NCI-H1092 treated with DMSO at 0.1 percent for 48 hours (cell line): ENCODE results near the gene CFAP47.
"Not testable (repeated sequence)": the region's sequence is repeated elsewhere in the genome, so short reads cannot be mapped to it uniquely, and the experiment has no call there.

ENCODE experiments used
- DNase-seq: peaks from one replicate; lab custom pipeline; 2025; lab: John Stamatoyannopoulos, UW

CFAP47 gene, protein sequence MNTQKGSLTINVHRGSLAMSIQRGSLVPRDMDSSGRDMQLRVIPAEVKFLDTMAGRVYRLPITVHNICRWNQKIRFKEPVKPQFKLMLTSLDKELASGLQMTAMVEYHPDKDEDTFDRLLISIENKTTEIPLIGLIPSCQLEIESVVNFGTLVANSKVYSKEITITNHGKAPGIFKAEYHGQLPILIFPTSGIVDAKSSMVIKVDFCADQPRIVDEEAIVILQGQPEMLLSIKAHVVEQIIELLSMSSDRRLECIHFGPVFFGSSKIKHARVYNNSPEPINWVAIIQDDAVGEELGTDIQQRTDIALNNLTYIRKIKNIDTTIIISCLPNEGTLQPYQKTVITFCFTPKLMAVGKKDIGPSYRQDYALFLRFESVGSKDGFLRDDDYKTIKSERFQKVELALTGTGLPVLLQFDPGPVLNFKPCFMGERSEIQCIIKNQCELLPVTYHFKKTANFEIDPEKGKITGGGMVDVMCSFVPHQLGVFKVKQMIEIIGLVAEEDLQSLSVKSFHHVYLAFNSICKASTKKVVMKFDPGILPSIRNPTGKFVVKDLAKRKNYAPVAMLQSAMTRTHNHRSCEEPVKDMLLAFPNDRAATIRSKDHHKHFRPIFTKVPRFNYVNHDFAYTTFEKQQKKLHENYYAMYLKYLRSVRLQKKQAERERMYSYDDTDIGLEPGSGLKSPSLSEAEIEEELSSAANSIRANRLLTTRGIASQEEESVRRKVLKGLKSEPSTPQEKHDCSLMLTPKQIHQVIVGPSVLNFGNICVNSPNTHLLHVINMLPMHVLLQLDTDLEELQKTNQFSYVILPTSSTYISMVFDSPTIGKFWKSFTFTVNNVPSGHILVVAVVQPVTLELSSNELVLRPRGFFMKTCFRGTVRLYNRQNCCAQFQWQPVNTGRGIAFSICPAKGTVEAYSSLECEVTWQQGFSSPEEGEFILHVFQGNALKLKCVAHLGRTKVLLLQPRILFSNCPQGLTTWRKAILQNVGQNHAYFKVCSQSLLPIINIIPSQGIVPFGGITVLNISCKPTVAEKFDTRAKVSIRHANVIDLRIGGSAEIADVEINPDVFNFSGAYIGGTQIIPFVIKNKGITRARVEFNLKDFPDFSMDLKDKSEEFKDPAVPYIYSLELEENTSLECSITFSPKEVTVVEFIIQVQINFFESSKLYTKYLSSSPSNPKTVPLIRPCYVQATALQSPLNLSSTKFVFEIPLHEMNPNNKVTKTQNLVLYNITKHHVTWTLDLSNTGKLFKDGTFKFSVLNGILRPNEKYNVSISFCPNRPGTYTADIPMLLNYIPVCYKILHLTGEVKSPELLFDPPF (N-terminal part only)

DNA sequence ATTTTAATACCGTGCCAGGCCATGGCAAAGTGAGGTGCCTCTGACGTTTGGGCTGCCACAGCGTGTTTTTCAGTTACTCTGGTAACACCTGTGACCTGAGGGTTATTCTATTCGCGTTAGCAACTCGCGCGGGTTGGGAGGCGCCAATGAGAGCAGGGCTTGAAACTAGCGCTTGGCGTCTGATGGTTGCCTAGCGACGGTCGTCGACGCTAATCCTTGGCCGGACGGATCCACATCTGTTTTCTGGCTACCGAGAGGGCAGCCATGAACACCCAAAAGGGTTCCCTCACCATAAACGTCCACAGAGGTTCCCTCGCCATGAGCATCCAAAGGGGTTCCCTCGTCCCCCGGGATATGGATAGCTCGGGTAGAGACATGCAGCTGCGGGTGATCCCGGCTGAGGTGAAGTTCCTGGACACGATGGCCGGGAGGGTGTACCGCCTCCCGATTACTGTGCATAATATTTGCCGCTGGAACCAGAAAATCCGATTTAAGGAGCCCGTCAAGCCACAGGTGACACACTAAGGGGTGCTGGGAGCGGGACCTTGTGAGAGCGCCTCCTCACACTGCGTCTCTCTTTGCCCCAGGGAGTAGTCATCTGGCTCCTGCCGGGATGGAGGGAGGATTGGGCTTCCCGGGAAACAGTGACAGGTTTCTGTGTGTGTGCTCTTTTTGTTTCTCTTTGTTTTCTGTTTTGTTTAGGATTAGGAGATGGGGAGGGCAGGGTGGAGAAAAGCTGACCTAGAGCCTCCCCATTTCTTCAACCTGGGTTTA, at the start of gene CFAP47:
TSS of gene CFAP47 (plus strand) at position 199 of the 774 bp plus-strand sequence. CDS start at position 265, 66 bp downstream.
- peak; percentile 7 for DNase-seq

DNA sequence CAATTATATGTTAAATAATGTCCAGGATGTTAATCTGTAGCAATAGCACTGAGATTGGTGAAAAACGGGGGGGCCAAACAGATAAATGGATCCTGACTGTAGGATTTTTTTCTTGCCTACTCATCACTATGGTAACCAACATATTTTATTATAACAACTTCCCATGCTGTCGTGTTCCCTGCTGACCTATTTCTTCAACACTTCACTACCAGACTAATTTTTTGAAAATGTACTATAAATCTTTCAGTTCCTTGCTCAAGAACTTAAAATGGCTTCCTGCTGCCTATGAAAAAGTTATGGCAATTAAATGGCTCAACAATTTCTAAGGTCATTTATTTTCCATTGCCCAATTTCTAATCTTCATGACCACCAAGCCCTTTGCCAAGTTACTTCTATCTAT, 38.9 kb upstream of the CFAP47 start:
- no peak for DNase-seq

DNA sequence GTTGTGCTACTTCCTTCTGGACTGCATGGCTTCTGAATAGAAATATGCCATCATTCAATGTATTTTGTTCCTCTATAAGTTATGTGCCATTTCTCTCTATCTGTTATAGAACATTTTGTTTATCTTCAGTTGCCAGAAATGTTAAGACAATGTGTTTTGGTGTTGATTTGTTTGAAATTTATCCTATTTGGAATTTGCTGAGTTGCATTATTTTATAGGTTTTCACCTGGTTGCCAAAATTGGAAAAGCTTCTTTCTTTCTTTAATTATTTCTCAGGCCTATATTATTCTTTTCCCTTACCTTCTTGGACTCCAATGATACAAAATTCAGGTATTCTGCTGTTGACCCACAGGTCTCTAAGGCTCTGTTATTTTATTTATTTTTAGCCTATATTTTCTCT, 33.4 kb upstream of the CFAP47 start:
- DNase-seq, result no peak

DNA sequence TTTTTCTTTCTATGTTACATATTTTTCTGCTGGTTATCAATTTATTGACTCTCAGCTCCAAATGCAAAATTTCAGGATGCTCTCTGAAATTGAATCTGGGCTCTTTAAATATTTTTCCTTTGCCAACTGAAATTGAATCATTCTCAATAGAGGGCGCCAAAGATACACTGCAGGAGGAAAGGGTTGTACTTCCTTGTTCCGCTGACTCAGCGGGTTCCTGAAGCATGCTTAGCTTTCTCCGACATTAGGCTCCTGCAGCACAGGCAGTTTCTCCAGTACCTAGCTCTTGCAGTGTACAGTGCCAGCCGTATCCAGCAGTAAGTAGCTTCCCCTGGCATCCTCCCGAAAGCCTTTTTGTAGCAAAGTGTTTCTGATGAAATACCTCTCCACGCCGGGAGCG, 28.8 kb upstream of the CFAP47 start:
- DNase-seq, result peak; percentile 26

DNA sequence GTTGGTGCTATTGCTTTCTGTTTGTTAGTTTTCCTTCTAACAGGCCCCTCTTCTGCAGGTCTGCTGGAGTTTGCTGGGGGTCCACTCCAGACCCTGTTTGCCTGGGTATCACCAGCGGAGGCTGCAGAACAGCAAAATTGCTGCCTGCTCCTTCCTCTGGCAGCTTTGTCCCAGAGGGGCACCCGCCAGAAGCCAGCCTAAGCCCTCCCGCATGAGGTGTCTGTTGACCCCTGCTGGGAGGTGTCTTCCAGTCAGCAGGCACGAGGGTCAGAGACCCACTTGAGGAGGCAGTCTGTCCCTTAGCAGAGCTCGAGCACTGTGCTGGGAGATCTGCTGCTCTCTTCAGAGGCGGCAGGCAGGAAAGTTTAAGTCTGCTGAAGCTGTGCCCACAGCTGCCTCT, 67.3 kb downstream of the CFAP47 start:
- DNase-seq, result not testable (repeated sequence)

DNA sequence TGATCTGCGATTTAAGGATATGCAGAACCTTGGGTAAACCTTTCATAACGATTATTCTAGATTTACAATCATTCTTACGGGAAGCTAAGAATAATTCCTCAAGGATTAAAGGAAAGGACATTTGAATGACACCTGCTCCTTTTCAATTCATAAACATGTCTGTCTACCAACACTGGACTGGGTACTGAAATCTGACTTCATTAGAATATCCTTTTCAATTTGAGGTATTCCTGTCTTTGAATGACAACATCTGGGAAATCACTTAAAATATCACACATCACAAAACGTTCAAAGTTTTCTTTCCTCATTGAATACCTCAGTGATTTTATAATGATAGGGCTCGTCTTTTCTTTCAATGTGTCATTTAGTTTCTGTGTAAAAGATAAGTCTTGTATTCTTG, 87.7 kb downstream of the CFAP47 start:
- no peak for DNase-seq

DNA sequence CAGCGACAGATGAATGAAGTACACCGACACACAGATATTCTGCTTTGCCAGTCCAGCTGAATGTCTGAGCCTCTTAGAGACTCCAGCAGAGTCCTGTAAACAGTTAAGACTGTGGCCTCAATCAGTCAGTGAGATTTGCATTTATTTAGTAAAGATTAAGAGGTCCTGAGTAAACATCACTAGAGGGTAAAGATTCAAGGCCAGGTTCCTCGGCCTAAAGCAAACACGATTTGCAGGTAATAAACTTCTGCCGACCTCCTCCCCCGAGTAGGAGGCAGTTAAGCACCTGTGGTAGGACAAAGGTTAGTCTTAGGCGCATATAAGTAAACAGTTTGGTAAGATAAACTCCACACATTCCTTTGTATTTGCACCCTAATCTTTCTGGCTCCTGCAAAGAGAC, 99.6 kb downstream of the CFAP47 start:
- DNase-seq, result no peak

DNA sequence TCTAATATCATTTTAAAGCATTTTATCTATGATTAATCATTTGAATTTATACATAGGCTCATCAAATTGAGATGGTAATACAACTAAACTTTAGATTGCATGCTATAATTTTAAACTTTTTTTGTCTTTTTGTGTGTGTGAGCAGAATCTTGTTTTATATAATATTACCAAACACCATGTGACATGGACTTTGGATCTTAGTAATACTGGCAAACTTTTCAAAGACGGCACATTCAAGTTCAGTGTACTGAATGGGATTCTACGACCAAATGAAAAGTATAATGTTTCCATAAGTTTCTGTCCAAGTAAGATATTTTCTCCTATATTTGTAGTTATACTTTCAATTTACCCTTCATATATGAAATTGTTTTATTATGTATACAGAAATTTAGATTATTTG, 116.0 kb downstream of the CFAP47 start:
- DNase-seq, result no peak

DNA sequence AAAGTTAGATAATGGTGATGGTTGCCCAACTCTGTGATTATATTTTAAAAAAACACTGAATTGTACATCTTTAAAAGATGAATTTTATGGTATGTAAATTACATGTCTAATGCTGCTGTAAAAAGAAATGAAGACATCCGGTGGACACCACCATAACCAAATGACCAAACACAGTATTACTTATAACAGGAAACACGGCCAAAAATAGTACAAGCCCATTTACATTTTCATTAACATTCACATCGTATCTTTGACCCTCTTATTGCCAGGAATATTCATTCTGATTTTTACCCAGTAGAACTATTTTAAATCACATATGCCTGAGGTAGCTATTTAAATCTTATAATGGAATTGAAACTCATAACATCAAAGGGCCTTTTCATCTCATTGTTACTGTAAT, 143.2 kb downstream of the CFAP47 start:
- DNase-seq, result no peak

DNA sequence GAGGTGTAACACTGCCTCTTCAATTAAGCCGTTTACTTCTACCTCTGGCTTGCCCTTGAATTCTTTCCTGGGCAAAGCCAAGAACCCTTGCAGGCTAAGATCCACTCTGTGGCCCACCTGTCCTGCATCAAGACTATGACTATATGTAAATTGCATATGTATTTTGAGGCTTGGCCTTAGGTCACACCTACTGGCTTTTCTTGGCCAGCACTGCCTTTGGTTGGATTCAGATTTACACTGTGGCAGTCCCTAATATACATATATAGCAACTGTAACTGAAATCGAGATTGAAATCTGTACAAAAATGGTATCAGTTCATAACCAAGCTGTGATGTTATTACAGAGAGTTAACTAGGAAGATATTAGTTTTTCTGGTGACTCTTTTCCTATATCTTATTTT, 151.5 kb downstream of the CFAP47 start:
- no peak for DNase-seq

DNA sequence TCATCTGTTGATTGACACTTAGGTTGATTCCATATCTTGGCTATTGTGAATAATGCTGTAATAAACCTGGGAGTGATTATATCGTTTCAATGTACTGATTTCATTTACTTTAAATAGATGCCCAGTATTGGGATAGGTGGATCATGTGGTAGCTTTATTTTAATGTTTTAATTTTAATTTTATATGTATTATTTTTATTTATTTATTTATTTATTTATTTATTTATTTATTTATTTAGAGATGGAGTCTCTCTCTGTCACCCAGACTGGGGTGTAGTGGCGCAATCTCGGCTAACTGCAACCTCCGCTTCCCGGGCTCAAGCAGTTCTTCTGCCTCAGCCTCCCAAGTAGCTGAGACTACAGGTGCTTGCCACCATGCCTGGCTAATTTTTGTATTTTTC, 155.5 kb downstream of the CFAP47 start:
- DNase-seq, result not testable (repeated sequence)

DNA sequence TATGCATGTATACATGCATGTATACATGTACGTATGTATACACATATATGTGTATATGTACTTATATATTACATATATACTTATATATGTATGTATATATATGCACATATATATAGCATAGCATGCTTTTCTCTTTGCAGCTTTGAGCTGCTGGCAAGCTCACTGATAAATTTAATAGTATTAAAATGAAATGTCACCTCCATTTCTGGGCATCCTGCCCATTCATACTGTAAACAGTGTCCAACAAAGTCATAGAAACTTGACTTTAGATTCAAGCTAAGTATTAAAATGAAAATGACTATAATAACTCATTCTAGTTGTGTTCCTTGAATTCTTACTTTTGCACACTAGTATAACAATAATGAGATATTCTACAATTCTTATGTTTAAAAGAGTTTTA, 163.7 kb downstream of the CFAP47 start:
- no peak for DNase-seq

DNA sequence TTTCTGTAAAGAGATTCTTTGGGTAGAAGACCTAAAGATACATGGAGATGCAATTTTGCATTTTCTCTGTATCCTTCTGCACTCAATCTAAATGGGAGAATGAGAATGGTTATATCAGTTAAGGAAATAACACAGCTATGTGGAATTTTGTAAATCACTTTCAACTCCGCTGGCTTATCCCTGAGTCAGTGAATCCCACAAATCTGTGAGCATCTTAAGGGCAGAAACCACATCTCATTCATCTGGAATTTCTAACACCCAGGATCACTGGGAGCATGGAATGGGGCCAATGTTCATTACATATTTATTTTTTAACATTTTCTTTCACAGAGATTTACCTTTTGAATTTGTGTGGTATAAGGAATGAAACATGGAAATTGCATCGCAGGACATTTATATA, 167.8 kb downstream of the CFAP47 start:
- no peak for DNase-seq

DNA sequence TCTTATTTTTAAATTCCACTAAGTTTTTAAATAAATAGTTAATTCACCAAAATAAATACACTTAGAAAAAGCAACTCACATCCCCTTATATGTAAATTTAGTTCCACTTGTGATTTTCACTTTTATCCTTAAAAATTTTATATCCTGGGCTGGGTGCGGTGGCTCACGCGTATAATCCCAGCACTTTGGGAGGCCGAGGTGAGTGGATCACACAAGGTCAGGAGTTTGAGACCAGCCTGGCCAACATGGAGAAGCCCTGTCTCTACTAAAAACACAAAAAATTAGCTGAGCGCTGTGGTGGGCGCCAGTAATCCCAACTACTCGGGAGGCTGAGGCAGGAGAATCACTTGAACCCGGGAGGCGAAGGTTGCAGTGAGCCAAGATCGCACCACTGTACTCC, 169.4 kb downstream of the CFAP47 start:
- DNase-seq, result not testable (repeated sequence)

DNA sequence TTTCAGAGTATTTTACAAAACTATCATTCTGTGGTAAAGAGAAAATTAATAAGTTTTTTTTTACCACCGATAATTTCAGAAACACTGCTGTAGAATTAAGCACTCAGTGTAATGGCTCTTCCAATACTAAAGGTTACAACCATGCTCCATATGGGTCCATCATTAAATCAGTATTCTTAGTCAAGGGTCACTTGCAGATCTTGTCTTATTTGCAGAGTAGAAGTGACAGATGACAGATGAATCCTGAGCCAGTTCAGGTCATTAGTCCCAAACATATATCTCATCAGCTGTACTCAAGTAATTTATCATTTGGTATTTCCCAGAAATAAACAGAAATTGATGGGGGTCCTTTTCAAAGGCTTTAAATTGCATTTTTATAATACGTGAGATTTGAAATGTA, 182.9 kb downstream of the CFAP47 start:
- DNase-seq, result no peak

DNA sequence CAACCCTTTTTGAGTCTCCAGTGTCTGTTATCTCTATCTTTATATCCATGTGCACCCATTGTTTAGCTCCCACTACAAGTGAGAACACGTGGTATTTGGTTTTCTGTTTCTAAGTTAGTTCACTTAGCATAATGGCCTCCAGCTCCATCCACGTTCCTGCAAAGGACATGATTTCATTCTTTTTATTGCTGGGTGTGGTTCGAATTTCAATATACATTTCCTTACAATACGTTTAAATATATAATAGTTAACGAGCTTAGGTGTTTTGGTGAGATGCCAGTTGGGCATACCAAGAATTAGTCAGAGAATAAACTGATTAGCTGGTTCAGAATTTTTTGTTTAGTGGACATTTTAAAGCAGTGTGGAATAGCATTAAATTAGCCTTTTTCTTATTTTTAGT, 196.7 kb downstream of the CFAP47 start:
- DNase-seq, result no peak

DNA sequence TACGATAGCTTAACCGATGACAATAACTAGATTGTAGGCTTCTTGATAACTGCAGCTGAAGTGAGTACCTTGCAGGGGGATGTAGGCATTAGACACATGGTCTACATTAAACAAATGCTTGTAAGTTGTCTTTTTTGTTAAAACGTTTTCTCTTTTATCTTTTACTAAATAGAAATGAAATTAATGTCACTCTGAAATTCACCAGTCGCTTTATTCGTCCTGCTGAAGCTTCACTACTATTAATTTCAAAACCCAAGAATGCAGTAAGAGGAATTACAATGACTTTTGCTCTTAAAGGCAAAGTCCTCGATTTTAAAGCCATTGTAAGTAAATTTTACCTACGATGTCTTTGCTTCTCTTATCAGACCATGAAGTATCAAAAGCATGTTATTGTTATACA, 239.7 kb downstream of the CFAP47 start:
- DNase-seq, result no peak

DNA sequence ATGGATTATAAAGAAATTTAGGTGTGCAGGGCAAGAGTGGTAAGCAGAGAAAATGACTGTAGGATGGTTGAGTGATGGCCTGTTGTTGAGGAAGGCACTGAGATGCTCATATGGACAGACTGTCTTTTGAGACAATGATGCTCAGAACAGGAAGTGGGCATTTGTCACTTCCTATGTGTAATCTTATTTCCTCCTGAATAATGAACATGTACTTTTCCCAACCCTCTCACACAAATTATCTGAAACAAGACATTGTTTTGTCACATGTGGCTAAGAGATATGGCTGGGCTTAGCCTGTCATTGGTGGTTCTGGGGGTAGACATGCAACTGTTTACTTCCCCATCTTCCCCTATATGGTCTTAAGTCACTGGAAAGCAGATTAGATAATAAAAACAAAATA, 240.5 kb downstream of the CFAP47 start:
- no peak for DNase-seq

DNA sequence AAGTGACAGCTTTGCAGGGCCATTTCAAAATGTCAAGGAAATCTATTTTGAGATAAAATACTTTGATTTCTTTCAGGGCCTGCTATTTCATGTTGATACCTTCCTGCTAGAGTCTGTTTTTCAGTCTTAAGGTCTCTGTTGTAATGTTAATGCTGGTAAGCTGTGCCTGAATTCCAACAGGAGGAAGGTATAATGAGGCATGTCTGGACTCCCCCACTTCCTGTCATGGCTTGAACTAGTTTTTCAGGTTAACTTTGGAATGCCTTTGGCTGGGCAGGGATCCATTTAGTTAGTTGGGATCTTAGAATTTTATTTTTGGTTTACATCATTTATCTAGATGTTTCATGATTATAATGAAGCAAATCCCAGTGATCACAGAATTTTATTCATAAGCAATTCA, 279.0 kb downstream of the CFAP47 start:
- DNase-seq, result no peak

DNA sequence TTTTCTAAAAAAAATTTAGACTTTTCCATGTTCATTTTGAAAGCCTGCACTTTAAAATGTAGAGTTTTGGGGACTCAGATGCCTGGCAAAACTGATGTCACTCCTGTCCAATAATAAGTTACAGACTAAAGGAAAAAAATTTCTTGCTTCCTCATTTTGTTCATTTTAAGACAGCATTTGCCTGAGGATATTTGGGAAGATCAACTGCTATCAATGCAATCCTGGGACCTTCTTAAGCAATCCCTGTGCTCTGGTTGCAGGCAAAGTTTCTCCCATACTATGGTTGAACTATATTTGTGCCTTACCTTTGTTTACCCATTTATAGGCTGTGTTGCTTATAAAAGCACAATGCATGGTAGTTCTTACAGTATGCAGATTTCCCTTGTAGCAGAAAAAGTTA, 280.4 kb downstream of the CFAP47 start:
- no peak for DNase-seq

DNA sequence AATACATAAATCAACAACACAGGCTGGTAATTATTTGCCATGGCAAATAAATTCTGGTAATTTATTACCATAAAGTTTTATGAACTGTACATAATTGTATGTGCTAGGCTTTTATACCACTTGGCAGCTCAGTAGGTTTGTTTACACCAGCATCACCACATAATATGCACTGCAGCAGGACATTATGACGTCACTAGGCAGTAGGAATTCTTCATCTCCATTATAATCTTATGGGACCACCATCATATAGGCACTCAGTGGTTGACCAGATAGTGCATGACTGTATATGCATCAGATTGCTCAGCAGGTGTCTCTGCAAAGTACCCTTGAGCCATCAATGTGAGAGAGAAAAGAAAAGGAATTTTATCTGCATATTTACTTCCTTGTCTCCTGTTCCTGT, 295.4 kb downstream of the CFAP47 start:
- DNase-seq, result no peak

DNA sequence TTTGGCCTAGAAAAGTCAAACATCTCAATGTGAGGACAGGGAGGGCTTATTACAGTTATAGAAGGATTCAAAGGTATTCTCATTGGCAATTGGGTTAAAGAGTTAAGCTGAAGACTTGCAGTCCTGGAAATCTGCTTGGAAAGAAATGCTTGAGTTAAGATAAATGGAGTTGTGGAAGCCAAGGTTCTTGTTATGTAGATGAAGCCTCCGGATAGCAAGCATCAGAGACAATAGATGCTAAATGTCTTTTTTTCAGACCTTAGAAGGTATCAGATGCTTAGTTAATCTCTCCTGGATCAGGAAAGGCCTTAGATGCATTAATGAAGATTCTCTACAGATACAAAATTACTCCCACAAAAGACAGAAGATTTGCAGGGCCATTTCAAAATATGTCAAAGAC, 299.3 kb downstream of the CFAP47 start:
- DNase-seq, result no peak
